HG03108 (cell line): Measurements from ENCODE around the gene ABCB11.

ENCODE experiments used
- ATAC-seq: cut with Tn5 transposase; IDR thresholded peaks from one replicate; pipeline ENCODE4 v1.9.1; 2021; ENCODE audit warnings: moderate library complexity; ENCODE audit not compliant: unreplicated experiment

Gene ABCB11

DNA sequence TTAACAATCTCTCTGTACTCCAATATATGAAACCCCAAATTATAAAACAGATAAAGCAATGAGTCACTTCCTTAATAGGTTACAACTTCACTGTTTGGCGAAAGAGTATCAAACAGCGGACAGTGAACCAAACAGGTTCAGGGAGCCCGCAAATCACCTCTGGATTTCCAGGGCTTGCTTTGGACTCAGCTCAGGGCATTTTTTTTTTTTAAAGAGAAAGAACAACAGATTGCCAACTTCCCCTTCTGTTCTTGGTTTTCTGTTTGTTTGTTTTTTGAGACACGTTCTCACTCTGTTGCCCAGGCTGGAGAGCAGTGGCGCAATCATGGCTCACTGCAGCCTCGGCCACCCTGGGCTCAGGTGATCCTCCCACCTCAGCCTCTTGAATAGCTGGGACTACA, 52.7 kb downstream of the ABCB11 start:
- ATAC-seq, result no peak

DNA sequence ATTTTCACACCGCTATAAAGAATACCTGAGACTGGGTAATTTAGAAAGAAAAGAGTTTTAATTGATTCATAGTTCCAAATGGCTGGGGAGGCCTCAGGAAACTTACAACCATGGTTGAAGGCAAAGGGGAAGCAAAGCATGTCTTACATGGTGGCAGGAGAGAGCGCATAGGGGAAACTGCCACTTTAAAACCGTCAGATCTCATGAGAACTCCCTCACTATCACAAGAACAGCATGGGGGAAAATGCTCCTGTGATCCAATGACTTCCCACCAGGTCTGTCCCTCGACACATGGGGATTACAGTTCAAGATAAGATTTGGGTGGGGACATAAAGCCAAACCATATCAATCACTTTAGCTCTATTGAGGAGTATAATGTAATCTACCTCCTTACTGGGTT, 53.5 kb downstream of the ABCB11 start:
- ATAC-seq, result no peak

DNA sequence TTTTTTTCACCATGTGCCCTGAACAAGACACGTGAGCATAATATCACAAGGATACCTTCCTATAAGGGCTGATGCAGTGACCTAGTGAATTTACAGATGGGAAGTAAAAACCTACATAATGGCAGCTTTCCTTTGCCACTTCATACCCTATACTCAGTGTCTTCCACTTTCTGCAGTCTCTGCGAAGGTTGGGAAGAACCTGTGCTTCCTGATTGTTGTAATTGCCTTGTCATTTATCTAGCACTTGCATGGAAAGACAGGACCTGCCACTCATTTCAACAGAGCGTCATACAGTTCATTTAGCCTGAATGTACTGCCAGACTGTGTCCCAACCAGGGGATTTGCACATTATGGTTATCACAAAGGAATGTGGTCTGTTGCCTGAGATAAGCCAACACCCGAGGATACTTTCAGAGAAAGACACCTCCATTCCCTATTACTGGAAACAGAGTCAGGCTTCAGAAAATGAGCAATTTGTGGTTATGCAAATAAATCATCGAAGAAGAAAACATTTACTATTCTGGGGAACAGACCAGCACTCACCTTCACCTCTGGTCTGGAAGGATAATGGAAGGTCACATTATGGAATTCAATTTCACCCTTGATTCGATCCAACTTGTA, 55.0 kb downstream of the ABCB11 start:
- ATAC-seq, result no peak

DNA sequence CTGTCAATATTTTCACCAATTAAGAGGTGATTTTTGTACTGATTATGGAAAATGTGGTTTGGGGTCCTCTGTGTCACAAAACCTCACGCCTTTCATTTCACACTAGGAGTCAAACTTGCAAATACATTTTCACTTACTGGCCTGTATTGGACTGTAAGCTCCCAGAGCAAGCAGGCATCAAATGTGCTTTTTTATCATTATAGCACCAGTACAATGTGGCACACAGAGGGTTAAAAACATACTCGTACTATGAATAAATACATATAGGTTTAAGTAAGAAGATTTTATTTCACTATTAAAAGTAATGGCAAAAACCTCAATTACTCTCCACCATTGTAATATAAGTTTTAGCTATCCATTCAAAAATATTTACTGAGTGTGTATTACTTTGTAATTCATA, 56.7 kb downstream of the ABCB11 start:
- ATAC-seq, result no peak

DNA sequence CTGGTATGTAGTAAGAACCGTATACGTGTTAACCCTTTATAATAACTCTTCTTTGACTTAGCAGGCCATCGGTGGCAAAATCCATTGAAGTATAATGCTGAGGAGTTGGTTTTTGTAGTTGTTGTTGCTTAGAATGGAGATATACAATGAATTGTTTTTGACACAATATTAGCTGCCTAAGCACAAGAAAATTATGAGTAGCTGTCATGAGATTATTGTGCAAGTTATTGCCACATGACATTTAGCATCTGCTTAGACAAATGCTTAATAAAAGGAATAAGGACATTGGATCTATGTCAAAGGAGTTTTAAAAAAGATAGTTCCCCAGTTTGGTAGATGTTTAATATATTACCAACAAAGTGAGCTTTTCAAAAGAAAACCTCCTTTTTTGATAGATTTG, 59.9 kb downstream of the ABCB11 start:
- no peak for ATAC-seq

DNA sequence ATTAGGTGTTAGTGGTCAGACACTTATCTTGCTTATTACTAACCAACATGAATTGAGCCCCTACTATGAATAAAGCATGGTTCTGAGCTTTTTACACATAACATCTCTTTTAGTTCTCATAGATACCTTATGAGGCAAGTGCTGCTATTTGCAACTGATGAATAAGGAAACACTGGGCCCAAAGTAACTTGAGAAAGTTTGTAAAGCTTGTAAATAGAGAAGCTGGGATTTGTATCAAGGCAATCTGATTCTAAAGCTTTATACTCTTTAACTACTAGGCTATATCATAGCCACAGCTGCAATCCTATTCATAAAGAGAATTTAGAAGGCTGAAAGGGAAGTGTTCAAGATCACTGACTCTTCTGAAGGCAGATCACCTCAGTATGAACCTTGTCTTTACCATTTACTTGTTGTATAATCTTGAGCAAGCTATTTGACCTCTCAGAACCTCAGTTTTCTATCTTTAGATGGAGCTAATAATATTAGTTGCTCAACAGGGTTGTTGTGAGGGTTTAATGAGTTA, 60.4 kb downstream of the ABCB11 start:
- ATAC-seq, result no peak

DNA sequence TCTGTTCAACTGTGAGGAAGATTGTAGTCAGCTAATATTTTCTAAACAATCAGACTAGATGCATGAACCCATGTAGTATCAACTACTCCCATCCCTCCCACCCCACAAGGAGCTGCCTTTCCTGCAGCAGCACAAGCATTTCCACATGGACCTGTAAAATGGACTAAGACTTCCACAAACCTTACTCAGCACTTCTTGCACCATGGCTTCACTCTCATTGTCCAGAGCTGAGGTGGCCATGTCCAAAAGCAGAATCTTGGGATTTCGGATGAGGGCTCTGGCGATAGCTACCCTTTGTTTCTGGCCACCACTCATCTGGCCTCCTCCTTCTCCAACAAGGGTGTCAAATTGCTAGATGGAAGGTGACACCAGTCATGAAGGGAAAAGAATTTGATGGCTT, 61.3 kb downstream of the ABCB11 start:
- ATAC-seq, result no peak

DNA sequence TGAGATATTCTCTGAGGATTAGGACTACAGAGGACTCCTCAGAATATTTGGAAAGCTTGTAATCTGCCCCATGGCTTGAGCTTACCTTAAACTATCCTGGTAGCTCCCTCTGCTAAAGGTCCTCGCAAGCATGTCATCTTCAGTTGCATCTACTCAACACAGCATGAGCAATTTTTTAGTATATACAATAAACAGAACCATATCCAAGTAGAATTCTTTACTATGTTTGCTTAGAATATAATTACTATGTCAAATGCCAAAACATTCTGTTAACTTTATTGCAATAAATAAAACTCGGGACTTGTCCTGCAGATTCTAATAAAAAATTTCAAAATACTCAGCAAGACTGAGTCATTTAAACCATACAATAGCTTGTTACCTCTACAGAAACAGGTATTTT, 62.8 kb downstream of the ABCB11 start:
- ATAC-seq, result no peak

DNA sequence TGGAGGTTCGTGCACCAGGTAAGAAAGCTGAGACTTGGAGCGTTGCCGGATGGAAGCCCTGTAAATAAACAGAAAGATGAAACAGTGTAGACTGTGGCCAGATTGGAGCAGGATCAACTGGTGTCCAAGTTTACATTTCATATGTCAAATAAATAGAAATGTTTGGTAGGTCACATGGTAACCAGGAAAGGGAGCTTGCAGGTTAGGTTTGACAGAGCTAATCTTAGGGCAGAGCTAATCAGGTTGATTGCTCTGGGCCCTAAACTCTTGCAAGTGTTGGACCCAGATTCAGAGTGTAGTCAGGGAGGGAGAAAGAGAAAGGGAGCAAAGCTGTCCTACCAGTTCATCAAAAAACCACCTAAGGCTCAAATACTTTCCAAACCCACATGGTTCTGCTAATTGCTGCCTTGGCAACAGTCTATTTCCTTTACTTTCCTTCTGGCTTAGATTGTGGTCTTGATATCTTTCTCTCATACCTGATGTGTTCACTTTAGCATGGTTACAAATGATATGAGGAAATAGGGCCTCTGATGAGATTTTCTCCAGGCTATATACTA, 66.8 kb downstream of the ABCB11 start:
- ATAC-seq, result no peak

DNA sequence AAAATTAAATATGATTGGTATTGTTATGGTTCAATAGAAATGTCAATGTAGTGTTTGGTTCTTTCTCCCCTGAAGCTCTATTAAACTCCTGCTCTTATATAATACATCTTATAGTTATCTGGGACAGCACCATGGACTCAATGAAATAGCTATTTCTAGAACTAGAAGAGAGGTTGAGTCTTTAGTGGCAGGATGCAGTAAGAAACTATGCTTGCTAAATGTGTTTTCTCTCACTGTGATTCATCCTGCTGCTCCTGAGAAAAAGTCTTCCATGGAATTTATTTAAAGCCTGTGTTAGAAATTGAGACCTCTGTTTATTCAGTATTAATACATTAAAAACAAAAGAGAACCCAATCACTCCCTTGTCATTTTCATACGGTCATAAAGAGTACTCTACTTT, 68.5 kb downstream of the ABCB11 start:
- ATAC-seq, result no peak

DNA sequence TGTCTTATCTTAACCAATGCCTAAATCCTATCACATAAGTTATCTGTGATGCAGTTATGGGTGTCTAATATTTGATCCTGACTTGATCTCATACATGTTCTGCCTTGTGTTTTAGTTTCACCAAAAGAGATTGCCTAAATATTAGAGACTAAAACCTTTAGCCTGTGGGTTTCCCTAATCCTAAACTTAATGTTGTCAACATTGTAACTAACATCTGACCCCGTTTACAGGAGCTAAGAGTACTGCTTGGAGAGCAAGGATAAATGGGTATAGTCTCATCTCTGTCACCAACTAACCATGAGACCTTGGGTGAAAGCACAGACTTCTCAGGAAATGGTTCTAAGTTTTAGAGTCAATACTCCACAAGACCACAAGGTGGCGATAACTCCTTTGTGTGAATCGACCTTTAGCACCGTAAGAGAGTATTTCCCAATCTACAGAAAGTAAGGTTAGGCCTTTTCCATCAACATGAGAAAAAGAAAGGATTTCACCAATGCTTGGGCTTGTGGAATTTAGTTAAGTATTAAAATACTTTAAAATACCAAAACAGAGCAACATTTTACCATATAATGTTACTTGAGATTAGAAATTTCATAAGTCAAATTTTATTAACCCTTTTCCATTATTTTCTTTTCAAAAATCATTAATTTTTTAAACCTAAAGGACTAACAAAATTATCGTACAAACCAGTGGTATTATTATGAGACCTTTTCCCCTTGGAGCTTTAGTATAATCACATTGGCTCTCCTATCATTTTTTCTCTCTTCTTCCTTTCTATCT, 69.5 kb downstream of the ABCB11 start:
- peak; percentile 94 for ATAC-seq

DNA sequence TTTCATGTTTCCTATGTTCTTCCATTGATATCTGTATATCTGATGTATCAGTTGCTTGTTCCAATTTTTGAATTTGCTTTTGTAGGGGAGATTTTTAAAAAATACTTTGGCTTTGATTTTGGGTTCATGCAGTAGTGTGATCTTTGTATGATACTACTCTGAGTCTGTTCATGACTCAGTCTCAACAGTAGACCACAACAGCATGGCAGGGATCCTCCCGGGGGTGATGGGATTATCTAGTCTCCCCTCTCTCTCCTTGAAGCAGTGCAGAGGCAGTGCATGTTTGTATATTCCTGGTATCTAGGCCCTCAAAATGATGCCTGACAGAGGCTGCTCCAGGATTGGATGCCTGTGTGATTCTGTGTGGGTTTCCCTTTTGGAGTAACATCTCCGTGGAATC, 74.7 kb downstream of the ABCB11 start:
- ATAC-seq, result no peak

DNA sequence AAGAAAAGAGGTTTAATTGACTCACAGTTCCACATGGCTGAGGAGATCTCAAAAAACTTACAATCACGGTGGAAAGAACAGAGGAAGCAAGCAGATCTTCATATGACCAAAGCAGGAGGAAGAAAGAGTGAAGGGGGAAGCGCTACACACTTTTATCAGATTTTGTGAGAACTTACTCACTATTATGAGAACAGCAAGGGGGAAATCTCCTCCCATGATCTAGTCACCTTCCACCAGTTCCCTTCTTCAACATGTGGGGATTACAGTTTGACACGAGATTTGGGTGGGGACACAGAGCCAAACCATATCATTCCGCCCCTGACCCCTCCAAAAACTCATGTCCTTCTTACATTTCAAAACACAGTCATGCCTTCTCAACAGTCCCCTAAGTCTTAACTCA, 75.8 kb downstream of the ABCB11 start:
- ATAC-seq, result no peak

DNA sequence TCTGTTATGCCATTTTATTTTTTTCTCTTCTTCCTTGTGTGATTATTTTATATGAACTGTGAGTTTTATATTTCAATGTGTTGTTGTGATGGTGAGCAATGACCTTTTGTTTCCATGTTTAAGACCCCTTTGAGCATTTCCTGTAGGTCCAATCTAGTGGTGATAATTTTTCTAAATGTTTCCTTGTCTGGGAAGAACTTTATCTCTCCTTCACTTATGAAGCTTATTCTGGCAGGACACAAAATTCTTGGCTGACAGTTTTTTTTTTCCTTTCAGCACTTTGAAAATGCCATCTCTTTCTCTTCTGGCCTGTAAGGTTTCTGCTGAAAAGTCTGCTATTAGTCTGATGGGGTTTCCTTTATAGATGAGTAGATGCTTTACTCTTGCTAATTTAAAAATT, 76.9 kb downstream of the ABCB11 start:
- no peak for ATAC-seq

DNA sequence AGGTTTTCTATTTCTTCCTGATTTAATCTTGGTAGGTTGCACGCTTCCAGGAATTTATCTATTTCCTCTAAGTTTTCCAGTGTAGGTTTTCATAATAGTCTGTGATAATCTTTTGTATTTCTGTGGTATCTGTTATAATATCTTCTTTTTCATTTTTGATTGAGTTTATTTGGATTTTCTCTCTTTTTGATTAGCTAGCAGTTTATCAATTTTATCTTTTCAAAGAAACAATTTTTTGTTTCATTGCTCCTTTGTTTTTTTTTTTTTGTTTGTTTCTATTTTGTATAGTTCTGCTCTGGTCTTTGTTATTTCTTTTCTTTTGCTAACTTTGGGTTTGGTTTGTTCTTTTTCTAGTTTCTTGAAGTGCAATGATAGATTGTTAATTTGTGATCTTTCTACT, 78.7 kb downstream of the ABCB11 start:
- ATAC-seq, result no peak

DNA sequence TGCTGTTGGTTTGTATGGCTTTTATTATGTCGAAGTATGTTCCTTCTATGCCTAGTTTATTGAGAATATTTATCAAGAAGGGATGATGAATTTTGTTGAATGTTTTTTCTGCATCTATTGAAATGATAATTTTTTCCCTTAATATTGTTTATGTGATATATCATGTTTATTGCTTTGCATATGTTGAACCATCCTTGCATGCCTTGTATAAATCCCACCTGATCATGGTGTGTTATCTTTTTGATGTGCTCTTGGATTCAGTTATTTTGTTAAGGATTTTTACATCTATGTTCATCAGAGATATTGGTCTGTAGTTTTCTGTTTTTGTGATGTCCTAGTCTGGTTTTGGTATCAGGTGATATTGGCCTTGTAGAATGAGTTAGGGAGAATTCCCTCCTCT, 79.3 kb downstream of the ABCB11 start:
- ATAC-seq, result no peak

DNA sequence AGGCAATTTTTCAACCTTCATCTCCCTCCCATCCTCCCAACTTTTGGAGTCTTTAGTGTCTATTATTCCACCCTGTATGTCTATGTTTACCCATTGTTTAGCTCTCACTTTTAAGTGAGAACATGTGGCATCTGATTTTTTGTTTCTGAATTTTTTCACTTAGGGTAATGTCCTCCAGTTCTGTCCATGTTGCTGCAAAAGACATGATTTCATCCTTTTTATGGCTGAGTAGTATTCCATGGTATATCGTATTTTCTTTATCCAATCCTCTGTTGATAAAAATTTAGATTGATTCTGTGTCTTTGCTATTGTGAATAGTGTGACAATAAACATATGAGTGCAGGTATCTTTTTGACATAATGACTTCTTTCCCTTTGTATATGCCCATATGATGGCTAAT, 81.8 kb downstream of the ABCB11 start:
- no peak for ATAC-seq

DNA sequence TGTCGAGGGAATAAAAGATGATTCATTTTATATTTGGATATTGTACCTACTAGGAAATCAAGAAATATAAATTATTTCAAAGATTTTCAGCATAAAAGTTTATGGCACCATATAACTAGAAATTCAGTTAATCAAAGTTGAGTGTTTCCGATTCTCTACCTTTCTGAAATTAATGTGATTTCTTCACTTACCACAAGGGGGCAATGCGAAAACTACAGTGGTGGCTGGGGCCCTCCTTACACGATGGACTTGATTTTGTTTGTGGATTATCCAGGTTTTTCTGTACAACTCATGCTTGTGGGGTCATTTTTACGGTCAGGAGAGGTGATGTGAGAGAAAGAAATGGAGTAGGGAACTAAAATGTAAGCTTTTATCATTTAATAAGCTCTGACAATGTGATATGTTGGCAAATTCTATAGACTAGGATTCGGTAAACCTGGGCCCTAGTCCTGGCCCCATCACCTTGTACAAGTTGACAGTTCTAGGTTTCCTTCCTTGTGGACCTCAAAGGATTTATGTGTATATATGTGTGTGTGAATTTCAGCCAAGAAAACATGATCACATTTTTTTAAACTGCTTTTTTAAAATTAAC, 82.4 kb downstream of the ABCB11 start:
- ATAC-seq, result no peak

DNA sequence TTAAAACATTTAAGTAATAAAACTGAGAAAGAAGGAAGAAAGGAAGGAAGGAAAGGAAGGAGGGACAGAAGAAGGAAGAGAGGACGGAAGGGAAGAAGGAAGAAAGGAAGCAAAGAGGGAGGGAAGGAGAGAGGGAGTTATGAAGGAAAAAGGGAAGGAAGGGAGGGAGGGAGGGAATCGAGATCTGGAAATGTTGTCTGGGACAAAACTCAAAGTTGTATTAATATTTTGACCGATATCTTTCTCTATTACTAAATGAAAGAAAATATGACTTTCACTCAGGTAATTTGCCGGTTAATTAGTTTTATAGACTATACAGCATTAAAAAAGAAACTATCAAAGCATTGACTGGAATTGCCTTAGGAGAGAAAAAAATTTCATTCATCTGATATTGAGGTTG, 85.6 kb downstream of the ABCB11 start:
- no peak for ATAC-seq

DNA sequence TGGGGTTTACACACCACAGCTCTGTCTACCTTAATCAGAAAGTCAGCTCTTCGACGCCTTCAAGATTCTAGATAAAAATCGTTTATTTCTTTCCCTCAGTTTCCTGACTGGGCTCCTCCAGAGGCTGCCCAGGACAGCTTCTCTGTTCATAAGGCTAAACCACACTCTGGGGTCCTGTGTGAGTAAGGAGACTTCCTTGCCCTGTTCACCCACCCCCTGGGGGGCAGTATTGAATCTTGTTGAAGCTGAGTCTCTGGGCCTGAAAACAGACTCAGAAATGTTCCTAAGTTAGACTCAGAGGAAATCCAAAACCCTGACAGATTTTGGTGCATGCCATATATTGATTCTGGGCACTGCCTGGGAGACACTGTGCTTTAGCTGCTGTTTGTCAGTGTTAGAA, 87.1 kb downstream of the ABCB11 start:
- no peak for ATAC-seq

DNA sequence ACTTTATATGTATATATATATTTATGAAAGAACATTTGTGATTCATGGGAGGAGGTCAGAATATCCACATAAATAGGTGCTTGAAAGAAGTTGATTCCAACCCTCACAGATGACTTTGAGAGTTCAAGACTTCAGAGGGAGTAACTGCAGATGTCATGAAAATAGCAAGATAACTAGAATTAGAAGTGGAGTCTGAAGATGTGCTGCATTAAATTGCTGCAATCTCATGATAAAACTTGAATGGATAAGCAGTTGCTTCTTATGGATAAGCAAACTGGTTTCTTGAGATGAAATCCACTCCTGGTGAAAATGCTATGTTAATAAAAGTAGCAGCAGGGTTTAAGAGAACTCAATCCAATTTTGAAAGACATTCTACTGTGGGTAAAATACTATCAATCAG, 89.8 kb downstream of the ABCB11 start:
- ATAC-seq, result no peak

DNA sequence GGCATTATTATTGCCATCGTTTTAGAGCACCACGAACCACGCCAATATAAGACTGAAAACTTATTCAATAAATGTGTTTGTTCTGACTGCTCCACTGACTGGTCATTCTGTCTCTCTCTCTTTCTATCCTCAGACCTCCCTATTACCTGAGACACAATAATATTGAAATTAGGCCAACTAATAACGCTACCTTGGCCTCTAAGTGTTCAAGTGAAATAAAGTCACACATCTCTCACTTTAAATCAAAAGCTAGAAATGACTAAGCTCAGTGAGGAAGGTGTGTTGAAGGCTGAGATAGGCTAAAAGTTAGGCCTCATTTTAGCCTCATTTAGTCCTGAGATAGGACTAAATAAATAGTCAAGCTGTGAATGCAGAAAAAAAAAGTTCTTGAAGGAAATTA, 91.2 kb downstream of the ABCB11 start:
- no peak for ATAC-seq
